ENCODE measurements around the gene ACTRT2.

The ACTRT2 gene

GRCh38 chr1:3067301-3067670 lies 46.0 kb downstream of the ACTRT2 start:
- Histone ChIP-seq H3K9me3 (ENCODE audit: low read depth, low read length) (no peaks in the 10 kb centered on the region), H3K9ac (ENCODE audit: insufficient read length) (no peak overlapping the region), H3K36me3 (ENCODE audit: insufficient read depth, low read length) (no peaks in the 10 kb centered on the region), H3K4me3 (no peak overlapping the region), H3K27ac (no peak overlapping the region)
- no peak for DNase-seq (ENCODE audit: low read depth, low spot score)
- no peak for TF ChIP-seq EZH2 (IDR thresholded peaks at IDR 0.05)
- TF ChIP-seq POLR2AphosphoS5 (IDR thresholded peaks at IDR 0.05; ENCODE audit: borderline replicate concordance, low read depth, low read length) = no peak
- TF ChIP-seq FOXP2 (optimal IDR thresholded peaks at IDR 0.05; ENCODE audit: control extremely low read depth, extremely low read length, insufficient read depth) = no peak

- H3K4me3 ChIP-seq = no peak overlapping the region
Observed at GRCh38 chr1:3067671-3068563, 46.6 kb downstream of the ACTRT2 start.

GRCh38 chr1:3068564-3069431 lies 47.5 kb downstream of the ACTRT2 start, which contains the start of gene PRDM16:
Gene PRDM16 (plus strand): TSS chr1:3069203. CDS start chr1:3069260, 57 bp downstream.
- no peak for DNase-seq (ENCODE audit: low read depth, low spot score)
- Histone ChIP-seq H3K9me3 (ENCODE audit: low read depth, low read length) (no peaks in the 10 kb centered on the region), H3K27ac (no peak within 1 kb of the TSS), H3K4me3 (no peak within 1 kb of the TSS), H3K36me3 (ENCODE audit: insufficient read depth, low read length) (no peaks in the 10 kb centered on the region), H3K9ac (ENCODE audit: insufficient read length) (no peak within 1 kb of the TSS)
- TF ChIP-seq EZH2 (IDR thresholded peaks at IDR 0.05) (peak; percentile 81), FOXP2 (optimal IDR thresholded peaks at IDR 0.05; ENCODE audit: control extremely low read depth, extremely low read length, insufficient read depth) (no peak)

More at GRCh38 chr1:3067671-3068563, 46.6 kb downstream of the ACTRT2 start:
- no peak for DNase-seq (ENCODE audit: low read depth, low spot score)
- no peak overlapping the region for H3K27ac ChIP-seq
- H3K9me3 ChIP-seq (ENCODE audit: low read depth, low read length) = no peaks in the 10 kb centered on the region
- H3K36me3 ChIP-seq (ENCODE audit: insufficient read depth, low read length) = no peaks in the 10 kb centered on the region
- no peak overlapping the region for H3K9ac ChIP-seq (ENCODE audit: insufficient read length)
- TF ChIP-seq EZH2 (IDR thresholded peaks at IDR 0.05) (no peak), FOXP2 (optimal IDR thresholded peaks at IDR 0.05; ENCODE audit: control extremely low read depth, extremely low read length, insufficient read depth) (no peak), POLR2AphosphoS5 (IDR thresholded peaks at IDR 0.05; ENCODE audit: borderline replicate concordance, low read depth, low read length) (no peak)

DNA sequence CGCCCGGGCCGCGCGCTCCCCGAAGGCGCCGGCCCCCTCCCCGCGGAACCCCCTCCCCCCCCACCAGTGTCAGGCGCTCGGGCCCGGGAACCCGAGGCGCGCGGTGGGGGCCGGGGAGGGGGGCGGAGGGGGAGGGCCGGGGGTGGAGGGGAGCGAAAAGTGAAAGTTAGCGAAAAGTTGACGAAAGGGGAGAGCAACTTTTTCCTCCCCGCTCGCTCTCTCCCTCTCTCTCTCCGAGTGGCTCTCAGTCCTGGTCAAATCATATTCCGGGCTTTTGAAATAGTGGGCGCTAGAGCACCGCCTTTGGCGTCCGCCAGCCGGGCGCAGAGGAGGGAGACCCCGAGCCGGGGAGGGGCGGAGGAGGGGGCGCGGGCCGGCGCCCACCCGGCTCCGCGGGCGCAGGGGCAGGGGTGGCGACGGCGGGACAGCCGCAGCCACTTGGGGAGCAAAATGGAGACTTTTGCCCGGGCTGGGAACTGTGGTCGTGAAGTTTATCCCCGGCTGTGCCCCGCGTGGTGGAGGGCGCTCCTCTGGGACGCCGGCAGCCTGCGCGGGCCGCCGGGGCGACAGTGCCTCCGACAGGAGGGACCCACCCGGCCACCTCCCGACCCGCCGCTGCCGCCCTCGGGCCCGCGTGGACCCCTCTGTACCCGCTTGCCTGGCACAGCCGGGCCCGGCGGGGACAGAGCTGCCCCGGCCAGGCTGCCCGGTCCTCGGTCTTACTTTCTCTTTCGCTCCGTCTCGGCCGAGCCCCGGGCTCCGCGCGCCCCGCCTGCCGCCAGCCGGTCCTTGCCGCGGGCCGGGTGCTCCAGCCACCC lies 48.4 kb downstream of the ACTRT2 start:
- H3K9me3 ChIP-seq (ENCODE audit: low read depth, low read length) = no peaks in the 10 kb centered on the region
- no peaks in the 10 kb centered on the region for H3K36me3 ChIP-seq (ENCODE audit: insufficient read depth, low read length)
- no peak overlapping the region for H3K4me3 ChIP-seq
- no peak for DNase-seq (ENCODE audit: low read depth, low spot score)
- no peak overlapping the region for H3K9ac ChIP-seq (ENCODE audit: insufficient read length)
- H3K27ac ChIP-seq = no peak overlapping the region
- TF ChIP-seq FOXP2 (optimal IDR thresholded peaks at IDR 0.05; ENCODE audit: control extremely low read depth, extremely low read length, insufficient read depth) (no peak), EZH2 (IDR thresholded peaks at IDR 0.05) (no peak), POLR2AphosphoS5 (IDR thresholded peaks at IDR 0.05; ENCODE audit: borderline replicate concordance, low read depth, low read length) (no peak)

DNA sequence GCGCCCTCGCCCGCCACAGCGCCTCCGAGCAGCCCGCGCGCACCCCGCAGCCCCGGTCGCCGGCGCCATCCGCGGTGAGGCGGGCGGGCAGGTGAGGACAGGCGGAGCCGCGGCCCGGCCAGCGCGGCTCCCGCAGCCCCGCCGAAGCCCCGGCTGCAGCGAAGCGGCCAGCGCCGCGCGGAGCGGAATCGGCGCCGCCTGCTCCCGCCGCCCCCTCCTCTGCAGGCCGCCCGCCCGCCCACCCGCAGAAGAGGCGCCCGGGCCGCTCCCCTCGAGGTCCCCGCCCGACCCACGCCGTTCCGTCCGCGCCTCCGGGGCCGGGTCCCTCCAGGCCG lies 49.0 kb downstream of the ACTRT2 start:
- Histone ChIP-seq H3K27ac (no peak overlapping the region), H3K4me3 (no peak overlapping the region), H3K9me3 (ENCODE audit: low read depth, low read length) (no peaks in the 10 kb centered on the region), H3K36me3 (ENCODE audit: insufficient read depth, low read length) (no peaks in the 10 kb centered on the region), H3K9ac (ENCODE audit: insufficient read length) (no peak overlapping the region)
- no peak for DNase-seq (ENCODE audit: low read depth, low spot score)
- TF ChIP-seq EZH2 (IDR thresholded peaks at IDR 0.05) (no peak), FOXP2 (optimal IDR thresholded peaks at IDR 0.05; ENCODE audit: control extremely low read depth, extremely low read length, insufficient read depth) (no peak), POLR2AphosphoS5 (IDR thresholded peaks at IDR 0.05; ENCODE audit: borderline replicate concordance, low read depth, low read length) (no peak)

GRCh38 chr1:3070644-3071564 lies 49.6 kb downstream of the ACTRT2 start:
- Histone ChIP-seq H3K4me3 (no peak overlapping the region), H3K9ac (ENCODE audit: insufficient read length) (no peak overlapping the region), H3K27ac (no peak overlapping the region), H3K36me3 (ENCODE audit: insufficient read depth, low read length) (no peaks in the 10 kb centered on the region), H3K9me3 (ENCODE audit: low read depth, low read length) (no peaks in the 10 kb centered on the region)
- no peak for TF ChIP-seq POLR2AphosphoS5 (IDR thresholded peaks at IDR 0.05; ENCODE audit: borderline replicate concordance, low read depth, low read length)
- TF ChIP-seq EZH2 (IDR thresholded peaks at IDR 0.05) = no peak
- TF ChIP-seq FOXP2 (optimal IDR thresholded peaks at IDR 0.05; ENCODE audit: control extremely low read depth, extremely low read length, insufficient read depth) = no peak
- no peak for DNase-seq (ENCODE audit: low read depth, low spot score)
